Sigmoid colon (tissue), 4 donors: ENCODE measurements around the gene EVL.

Experiments used
- CTCF ChIP-seq, 4 experiments: fragments of 450-650 bp in 3 of 4; fragments of 200-600 bp in 1 of 4; IDR thresholded peaks; one replicate each; pipeline ENCODE4 v1.5.1; 2016 to 2019; ENCODE audit warnings: antibody characterized with exemption in 4 of 4, mild to moderate bottlenecking in 3 of 4, moderate library complexity in 2 of 4
- POLR2A ChIP-seq, 2 donors: fragments of 450-650 bp; IDR thresholded peaks; one replicate each; pipeline ENCODE4 v1.6.1; 2016; ENCODE audit warnings: antibody characterized with exemption in 2 of 2, mild to moderate bottlenecking in 2 of 2, moderate library complexity in 2 of 2
- POLR2AphosphoS5 ChIP-seq, 4 donors: sonication (generic); formaldehyde crosslinking; IDR thresholded peaks; one replicate each; pipeline ENCODE4 v1.6.1; 2017; ENCODE audit warnings: antibody characterized with exemption in 4 of 4

GRCh38 chr14:100118396-100119011, 53.3 kb downstream of the EVL start:
- TF ChIP-seq POLR2AphosphoS5 (IDR thresholded peaks at IDR 0.05) (no peak), CTCF (IDR thresholded peaks at IDR 0.05) (no peak), POLR2A (IDR thresholded peaks at IDR 0.05) (no peak)
